ENCODE data around the gene PON3.

GRCh38 chr7:95322396-95322795, 73.8 kb downstream of the PON3 start:
- TF ChIP-seq CTCF (conservative IDR thresholded peaks at IDR 0.05; ENCODE audit: low read length) (no peak), EZH2phosphoT487 (IDR thresholded peaks at IDR 0.05; ENCODE audit: borderline replicate concordance, low read depth, low read length) (no peak)

Data from OCI-LY7 (cell line).